HG03060 (cell line): Measurements from ENCODE around the gene PLOD1.
"Not testable (repeated sequence)": the region's sequence is repeated elsewhere in the genome, so short reads cannot be mapped to it uniquely, and the experiment has no call there.

Experiments used
- ATAC-seq: cut with Tn5 transposase; IDR thresholded peaks from one replicate; pipeline ENCODE4 v1.9.1; 2021; ENCODE audit warnings: low read depth, moderate number of reproducible peaks; ENCODE audit not compliant: unreplicated experiment

Gene PLOD1

GRCh38 chr1:12001249-12001917, 66.9 kb downstream of the PLOD1 start:
- ATAC-seq = no peak

- ATAC-seq = no peak
Observed at GRCh38 chr1:12001996-12002493, 67.5 kb downstream of the PLOD1 start.

GRCh38 chr1:12003762-12004161, 69.2 kb downstream of the PLOD1 start:
- no peak for ATAC-seq

- no peak for ATAC-seq
Observed at GRCh38 chr1:12005488-12006166, 71.1 kb downstream of the PLOD1 start.

DNA sequence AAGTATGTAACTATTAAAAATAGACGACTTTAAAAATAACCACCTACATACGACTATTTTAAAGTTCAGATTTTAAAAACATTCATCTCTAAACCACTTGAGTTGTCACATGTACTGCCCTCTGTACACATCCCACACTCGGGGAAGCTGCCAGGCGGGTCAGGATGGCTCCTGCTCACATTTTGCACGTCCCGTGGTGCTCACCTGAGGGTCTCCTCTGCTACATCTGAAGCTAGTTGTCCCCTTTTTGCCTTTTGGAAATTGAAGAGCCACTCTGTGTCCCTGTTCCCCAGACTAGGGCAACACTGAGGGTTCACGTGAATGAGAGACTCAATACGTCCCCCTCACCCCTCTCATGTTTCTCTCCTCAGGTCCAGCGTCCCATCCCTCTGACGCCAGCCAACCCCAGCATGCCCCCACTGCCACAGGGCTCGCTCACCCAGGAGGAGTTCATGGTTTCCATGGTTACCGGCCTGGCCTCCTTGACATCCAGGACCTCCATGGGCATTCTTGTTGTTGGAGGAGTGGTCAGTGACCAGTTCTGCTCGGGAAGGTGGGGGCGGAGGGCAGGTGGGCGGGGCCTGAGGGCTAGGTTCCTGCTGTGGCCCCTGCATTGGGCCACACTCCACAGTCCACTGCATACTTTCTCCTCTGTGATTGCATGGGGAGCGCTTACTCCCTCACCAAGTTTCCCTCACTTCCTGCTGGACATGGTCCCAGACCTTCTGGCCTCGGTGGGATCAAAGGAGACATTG, 71.8 kb downstream of the PLOD1 start:
- ATAC-seq = no peak

- ATAC-seq = no peak
Observed at GRCh38 chr1:12007204-12007603, 72.7 kb downstream of the PLOD1 start.

DNA sequence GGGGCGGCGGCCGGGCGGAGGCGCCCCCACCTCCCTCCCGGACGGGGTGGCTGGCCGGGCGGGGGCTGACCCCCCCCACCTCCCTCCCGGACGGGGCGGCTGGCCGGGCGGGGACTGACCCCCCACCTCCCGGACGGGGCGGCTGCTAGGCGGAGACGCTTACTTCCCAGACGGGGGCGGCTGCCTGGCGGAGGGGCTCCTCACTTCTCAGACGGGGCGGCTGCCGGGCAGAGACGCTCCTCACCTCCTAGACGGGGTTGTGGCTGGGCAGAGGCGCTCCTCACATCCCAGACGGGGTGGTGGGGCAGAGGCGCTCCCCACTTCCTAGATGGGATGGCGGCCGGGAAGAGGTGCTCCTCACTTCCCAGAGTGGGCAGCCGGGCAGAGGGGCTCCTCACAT, 73.8 kb downstream of the PLOD1 start:
- ATAC-seq = not testable (repeated sequence)

DNA sequence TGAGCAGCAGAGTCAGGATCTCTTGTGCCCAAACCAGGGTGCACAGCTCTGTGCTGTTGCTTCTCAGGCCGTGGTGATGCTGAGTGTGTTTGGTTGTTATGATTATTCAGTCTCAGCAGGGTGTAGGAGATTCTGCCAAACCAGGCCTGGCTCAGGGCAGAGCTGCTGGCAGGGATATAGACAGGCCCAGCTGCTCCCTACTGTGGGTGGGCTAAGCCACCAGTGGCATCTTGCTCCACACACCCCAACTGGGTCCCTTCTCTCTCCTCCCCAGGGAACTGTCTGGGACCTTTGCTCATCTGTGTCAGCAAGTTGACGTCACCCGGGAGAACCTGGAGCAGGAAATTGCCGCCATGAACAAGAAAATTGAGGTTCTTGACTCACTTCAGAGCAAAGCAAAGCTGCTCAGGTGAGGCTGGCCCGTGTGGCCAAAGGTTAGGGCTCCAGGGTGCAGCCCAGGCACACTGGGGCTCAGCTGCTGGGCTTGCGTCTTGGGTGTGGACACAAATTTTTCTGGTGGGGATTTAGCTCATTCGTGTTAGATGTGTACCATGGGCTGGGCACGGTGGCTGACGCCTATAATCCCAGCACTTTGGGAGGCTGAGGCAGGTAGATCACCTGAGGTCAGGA, 74.9 kb downstream of the PLOD1 start:
- ATAC-seq = no peak

DNA sequence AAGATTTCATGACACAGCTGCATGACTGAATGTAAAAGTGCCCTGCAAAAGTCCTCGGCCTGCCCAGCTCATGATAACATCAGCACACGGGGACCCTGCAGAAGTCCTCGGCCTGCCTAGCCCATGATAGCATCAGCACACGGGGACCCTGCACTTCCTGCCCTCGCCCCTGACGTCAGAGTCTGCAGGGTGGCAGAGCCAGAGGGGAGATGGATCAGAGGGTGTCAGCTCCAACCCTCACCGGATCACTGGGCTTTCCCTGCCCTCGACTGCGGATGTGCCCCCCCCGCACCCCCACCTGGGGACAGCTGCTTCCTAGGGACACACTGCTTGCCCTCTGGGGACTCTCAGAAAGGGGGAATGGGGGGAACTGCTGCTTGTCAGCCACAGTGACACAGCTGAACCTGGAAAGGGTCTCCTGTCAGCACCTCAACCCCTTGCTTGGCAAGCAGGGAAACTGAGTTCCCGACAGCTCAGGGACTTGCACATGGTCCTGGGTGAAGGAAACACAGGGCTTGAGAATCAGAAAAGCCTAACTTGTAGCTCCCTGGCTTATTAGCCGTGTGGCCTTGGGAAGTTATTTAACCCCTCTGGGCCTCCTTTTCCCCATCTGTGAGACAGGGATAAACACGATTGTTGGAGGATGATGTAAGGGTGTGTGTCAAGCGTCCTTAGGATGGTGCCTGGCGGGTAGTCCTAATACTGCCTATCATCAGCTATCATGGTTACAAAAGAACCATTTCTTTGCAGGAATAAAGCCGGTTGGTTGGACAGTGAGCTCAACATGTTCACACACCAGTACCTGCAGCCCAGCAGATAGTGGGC, 76.4 kb downstream of the PLOD1 start:
- no peak for ATAC-seq

- no peak for ATAC-seq
Observed at GRCh38 chr1:12011998-12012397, 77.5 kb downstream of the PLOD1 start.

DNA sequence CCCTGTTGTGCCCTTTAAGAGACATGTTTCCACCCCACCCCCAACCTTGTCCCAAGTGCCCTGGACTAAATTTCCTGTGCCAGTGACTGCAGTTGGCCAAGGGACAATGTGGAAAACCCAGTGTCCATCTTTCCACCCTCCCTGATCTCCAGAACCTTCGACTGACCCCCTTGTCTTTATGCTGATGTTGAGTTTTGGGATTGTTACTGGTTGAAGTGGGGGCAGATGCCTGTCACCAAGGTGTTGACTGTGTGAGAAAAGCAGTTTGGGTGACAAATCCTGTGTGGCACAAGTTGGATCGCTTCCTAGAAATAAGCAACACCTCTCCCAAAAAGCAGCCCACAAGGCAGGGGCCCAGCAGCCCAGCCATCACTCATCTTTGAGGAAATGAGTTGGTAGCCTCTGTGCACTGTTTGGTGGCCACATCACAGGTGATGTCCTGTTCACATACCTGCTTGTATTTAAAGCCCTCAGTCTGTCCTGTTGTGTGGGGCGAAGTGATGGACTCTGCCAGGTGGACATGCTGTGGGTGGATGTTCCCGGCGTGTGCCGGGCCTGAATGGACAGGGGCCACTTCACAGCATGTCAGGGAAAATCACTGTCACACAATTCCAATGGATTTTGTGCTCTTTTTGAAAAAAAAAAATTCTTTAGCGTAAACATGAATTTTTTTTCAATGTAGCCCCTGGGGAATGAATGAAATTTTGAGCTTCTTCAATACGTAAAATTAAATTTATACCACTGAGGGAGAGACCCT, 78.2 kb downstream of the PLOD1 start:
- no peak for ATAC-seq

DNA sequence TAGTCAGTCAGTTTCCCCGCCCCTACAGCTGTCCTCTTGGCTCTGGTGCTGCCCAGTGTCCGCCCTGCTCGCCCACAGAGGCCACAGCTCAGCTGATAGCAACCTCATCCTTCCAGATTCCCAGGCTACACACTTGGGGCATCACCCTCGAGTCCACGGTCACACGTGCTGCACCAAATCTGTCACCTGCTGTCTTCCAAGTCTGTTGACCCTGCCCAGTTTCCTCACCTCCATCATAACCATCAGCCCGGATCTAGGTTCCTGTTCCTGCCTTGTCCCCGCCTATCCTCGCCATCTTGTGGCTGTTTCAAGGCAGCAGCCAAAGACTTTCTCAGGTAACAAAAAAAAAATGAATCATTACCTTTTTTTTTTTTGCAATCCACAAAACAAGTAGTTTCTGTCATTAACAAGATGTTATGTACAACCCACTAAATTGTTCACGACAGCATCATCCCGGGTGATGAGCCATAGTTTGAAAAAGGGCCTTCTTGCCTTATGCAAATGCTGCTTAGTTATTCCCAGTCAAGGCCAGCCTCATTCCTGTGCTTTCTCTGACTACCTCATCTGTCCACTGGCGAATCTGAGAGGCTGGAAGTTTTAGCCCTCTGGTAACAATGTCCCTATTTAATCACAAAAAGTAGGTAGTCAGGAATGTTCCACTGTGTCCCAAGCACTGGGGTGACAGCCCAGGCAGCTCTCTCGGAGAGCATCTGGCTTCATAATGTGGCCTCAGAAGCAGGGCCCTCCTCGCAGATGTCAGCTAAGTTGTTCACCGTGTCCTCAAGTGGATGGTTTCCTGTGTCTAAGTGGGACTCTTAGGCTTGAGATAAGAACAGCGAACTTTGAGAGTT, 79.8 kb downstream of the PLOD1 start:
- ATAC-seq = no peak

- ATAC-seq = no peak
Observed at GRCh38 chr1:12015001-12015491, 80.5 kb downstream of the PLOD1 start.

GRCh38 chr1:12015499-12015898, 81.0 kb downstream of the PLOD1 start:
- no peak for ATAC-seq

- no peak for ATAC-seq
Observed at GRCh38 chr1:12016182-12016581, 81.7 kb downstream of the PLOD1 start.

GRCh38 chr1:12019858-12020509, 85.5 kb downstream of the PLOD1 start:
- no peak for ATAC-seq

DNA sequence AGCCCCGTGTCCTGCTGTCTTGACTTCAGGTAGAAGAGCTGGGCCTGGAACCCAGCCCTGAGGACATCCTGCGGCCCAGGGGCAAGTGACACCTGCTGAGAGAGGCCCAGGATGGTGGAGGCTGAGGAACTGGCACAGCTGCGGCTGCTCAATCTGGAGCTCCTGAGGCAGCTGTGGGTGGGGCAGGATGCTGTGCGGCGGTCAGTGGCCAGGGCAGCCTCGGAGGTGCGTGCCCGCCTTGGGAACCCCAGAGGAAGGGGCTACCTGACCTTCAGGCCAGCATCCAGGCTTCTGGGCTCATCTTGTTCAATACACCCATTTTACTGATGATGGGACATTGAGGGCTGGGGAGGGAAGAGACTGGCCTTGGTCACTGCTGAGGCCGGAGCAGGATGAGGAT, 87.1 kb downstream of the PLOD1 start:
- no peak for ATAC-seq

DNA sequence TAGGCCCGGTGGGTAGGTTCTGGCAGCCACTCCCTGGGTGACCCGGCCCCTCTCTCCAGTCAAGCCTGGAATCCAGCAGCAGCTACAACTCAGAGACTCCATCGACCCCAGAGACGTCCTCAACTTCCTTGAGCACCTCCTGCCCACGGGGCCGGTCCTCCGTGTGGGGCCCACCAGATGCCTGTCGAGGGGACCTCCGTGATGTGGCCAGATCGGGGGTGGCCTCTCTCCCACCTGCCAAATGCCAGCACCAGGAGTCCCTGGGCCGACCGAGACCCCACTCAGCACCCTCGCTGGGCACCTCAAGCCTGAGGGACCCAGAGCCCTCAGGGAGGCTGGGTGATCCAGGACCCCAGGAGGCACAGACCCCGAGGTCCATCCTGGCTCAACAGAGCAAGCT, 87.5 kb downstream of the PLOD1 start:
- ATAC-seq = no peak
